ENCODE data around the gene ALS2CL. TPM values are rescaled to one million over a fixed set of nuclear protein-coding genes. Genes with fewer than 3 reads are reported as not detected.

ALS2CL gene
- total RNA-seq, 2 experiments from 2014 or later = 3.6 to 4.5 TPM

- DNase-seq (no peak), ATAC-seq (ENCODE audit: low read depth) (no peak)
- no peaks in the 10 kb centered on the region for H3K27me3 Mint-ChIP-seq
- no peaks in the 10 kb centered on the region for H3K9me3 Mint-ChIP-seq
- no peaks in the 10 kb centered on the region for H3K36me3 Mint-ChIP-seq
- no peak overlapping the region for H3K27ac Mint-ChIP-seq
- POLR2A ChIA-PET = no interaction called here
- H3K4me3 Mint-ChIP-seq = no peak overlapping the region
- no peaks in the 10 kb centered on the region for H3K4me1 Mint-ChIP-seq
Measured at GRCh38 chr3:46672349-46672695, 21.2 kb downstream of the ALS2CL start.

GRCh38 chr3:46671541-46672348, 21.7 kb downstream of the ALS2CL start:
- no peaks in the 10 kb centered on the region for H3K9me3 Mint-ChIP-seq
- H3K4me1 Mint-ChIP-seq = no peaks in the 10 kb centered on the region
- ATAC-seq (ENCODE audit: low read depth) (no peak), DNase-seq (peak; percentile 21)
- POLR2A ChIA-PET = no interaction called here
- H3K4me3 Mint-ChIP-seq = no peak overlapping the region
- H3K27me3 Mint-ChIP-seq = no peaks in the 10 kb centered on the region
- no peaks in the 10 kb centered on the region for H3K36me3 Mint-ChIP-seq
- H3K27ac Mint-ChIP-seq = no peak overlapping the region

GRCh38 chr3:46670891-46671427, 22.5 kb downstream of the ALS2CL start:
- peak; percentile 10 for DNase-seq
- Mint-ChIP-seq H3K9me3 (no peaks in the 10 kb centered on the region), H3K27me3 (no peaks in the 10 kb centered on the region), H3K4me1 (no peaks in the 10 kb centered on the region), H3K4me3 (no peak overlapping the region), H3K27ac (no peak overlapping the region), H3K36me3 (no peaks in the 10 kb centered on the region)
- POLR2A ChIA-PET = no interaction called here
- no peak for ATAC-seq (ENCODE audit: low read depth)

- POLR2A ChIA-PET = no interaction called here
- Mint-ChIP-seq H3K27me3 (no peaks in the 10 kb centered on the region), H3K4me1 (no peaks in the 10 kb centered on the region), H3K27ac (no peak overlapping the region), H3K4me3 (no peak overlapping the region), H3K36me3 (no peaks in the 10 kb centered on the region), H3K9me3 (no peaks in the 10 kb centered on the region)
- no peak for DNase-seq
- ATAC-seq (ENCODE audit: low read depth) = no peak
Measured at GRCh38 chr3:46670000-46670890, 23.2 kb downstream of the ALS2CL start.

- ATAC-seq (ENCODE audit: low read depth) (no peak), DNase-seq (peak; percentile 21)
- H3K36me3 Mint-ChIP-seq = no peaks in the 10 kb centered on the region
- no peak overlapping the region for H3K4me3 Mint-ChIP-seq
- no peak overlapping the region for H3K27ac Mint-ChIP-seq
- no peaks in the 10 kb centered on the region for H3K4me1 Mint-ChIP-seq
- H3K9me3 Mint-ChIP-seq = no peaks in the 10 kb centered on the region
- no peaks in the 10 kb centered on the region for H3K27me3 Mint-ChIP-seq
- POLR2A ChIA-PET = no interaction called here
Measured at GRCh38 chr3:46669191-46669999, 24.1 kb downstream of the ALS2CL start.

GRCh38 chr3:46668591-46668990, 24.9 kb downstream of the ALS2CL start:
- DNase-seq (peak; percentile 14), ATAC-seq (ENCODE audit: low read depth) (no peak)
- H3K4me3 Mint-ChIP-seq = no peak overlapping the region
- H3K4me1 Mint-ChIP-seq = no peaks in the 10 kb centered on the region
- H3K36me3 Mint-ChIP-seq = no peaks in the 10 kb centered on the region
- no peak overlapping the region for H3K27ac Mint-ChIP-seq
- POLR2A ChIA-PET = no interaction called here
- H3K9me3 Mint-ChIP-seq = no peaks in the 10 kb centered on the region
- H3K27me3 Mint-ChIP-seq = no peaks in the 10 kb centered on the region

- POLR2A ChIA-PET = no interaction called here
- H3K9me3 Mint-ChIP-seq = no peaks in the 10 kb centered on the region
- H3K36me3 Mint-ChIP-seq = no peaks in the 10 kb centered on the region
- no peaks in the 10 kb centered on the region for H3K4me1 Mint-ChIP-seq
- ATAC-seq (ENCODE audit: low read depth) (no peak), DNase-seq (no peak)
- peaks cover 2% of the 10 kb centered on the region for H3K27me3 Mint-ChIP-seq
- H3K27ac Mint-ChIP-seq = no peak overlapping the region
- no peak overlapping the region for H3K4me3 Mint-ChIP-seq
Measured at GRCh38 chr3:46668116-46668515, 25.4 kb downstream of the ALS2CL start.

GRCh38 chr3:46667657-46668056, 25.8 kb downstream of the ALS2CL start:
- Mint-ChIP-seq H3K4me3 (no peak overlapping the region), H3K27ac (no peak overlapping the region), H3K27me3 (peaks cover 3% of the 10 kb centered on the region), H3K4me1 (no peaks in the 10 kb centered on the region), H3K9me3 (no peaks in the 10 kb centered on the region), H3K36me3 (no peaks in the 10 kb centered on the region)
- DNase-seq (no peak), ATAC-seq (ENCODE audit: low read depth) (no peak)
- POLR2A ChIA-PET = no interaction called here

- H3K36me3 Mint-ChIP-seq = no peaks in the 10 kb centered on the region
- no peaks in the 10 kb centered on the region for H3K9me3 Mint-ChIP-seq
- no peak overlapping the region for H3K4me3 Mint-ChIP-seq
- peaks cover 3% of the 10 kb centered on the region for H3K27me3 Mint-ChIP-seq
- no peak overlapping the region for H3K27ac Mint-ChIP-seq
- no peaks in the 10 kb centered on the region for H3K4me1 Mint-ChIP-seq
- POLR2A ChIA-PET = no interaction called here
- DNase-seq (no peak), ATAC-seq (ENCODE audit: low read depth) (no peak)
Measured at GRCh38 chr3:46667061-46667621, 26.3 kb downstream of the ALS2CL start.

- H3K9me3 Mint-ChIP-seq = no peaks in the 10 kb centered on the region
- no peak overlapping the region for H3K4me3 Mint-ChIP-seq
- peaks cover 3% of the 10 kb centered on the region for H3K27me3 Mint-ChIP-seq
- H3K36me3 Mint-ChIP-seq = no peaks in the 10 kb centered on the region
- H3K27ac Mint-ChIP-seq = no peak overlapping the region
- POLR2A ChIA-PET = no interaction called here
- DNase-seq = no peak
- H3K4me1 Mint-ChIP-seq = no peaks in the 10 kb centered on the region
- ATAC-seq (ENCODE audit: low read depth) = no peak
Measured at GRCh38 chr3:46666453-46666845, 27.0 kb downstream of the ALS2CL start.

DNA sequence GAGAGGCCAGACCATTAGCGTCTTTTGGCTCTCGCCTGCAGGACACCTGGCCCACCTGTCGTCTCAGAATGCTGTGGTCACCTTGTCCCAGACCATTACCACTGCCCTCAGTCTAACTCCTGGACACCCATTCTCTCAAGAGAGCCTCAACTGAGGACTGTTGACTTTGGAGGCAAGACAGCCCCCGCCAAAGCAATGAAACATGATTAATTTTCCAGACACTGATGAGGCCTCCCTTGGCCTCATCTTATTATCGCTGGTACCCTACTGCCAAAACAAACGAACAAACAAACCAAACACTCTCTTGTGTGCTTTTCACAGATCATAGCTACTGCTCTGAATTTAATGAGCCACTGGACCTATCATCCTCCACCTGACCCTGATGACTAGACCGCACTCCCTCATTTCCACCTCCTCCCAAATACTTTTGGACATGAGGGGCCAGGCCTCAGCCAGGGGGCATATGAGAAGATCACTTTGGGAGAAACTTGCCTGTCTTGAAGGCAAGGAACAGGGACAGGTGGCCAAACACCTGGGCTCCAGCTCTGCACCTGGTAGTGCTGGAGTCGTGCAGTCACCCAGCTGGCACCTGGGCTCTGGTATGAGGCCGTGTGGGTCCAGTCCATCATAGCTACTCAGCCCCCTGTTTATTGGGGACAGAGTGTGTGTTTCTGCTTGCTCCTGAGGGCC, 27.6 kb downstream of the ALS2CL start:
- no peaks in the 10 kb centered on the region for H3K4me1 Mint-ChIP-seq

DNA sequence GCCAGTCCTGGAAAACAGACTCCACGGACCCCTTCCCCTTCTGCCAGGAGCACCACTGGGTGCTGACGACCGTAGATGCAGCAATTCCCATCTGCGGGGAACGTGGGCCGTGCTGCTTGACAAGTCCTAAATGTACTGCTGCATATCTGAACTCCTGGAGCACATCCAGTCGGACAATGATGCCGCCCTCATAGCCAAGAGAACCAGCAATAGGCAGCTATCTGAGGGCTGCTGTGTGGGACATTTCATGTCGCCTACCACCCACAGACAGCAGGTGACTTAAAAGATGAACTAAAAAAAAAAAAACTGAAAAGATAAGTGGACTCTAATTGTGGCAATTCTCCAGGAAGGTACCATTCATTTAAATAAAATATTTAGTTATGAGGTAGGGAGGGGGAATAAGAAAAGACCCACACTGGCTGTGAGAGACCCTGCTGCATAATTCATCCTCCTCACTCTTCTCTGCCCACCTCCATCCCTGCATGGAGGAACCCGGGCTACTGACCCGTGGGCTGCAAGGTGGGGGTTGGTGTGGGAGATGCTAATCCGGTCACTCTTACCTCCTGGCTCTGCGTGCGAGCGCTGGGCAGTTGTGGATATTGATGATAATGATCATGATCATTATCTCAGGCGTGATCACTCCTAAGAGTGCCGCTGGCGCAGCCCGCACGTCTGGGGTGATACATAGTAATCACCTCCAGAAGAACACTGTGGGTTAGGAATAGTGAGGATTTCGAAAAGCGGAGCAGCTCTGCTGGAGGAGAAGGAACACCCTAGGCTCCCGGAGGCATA, 28.3 kb downstream of the ALS2CL start:
- H3K27me3 Mint-ChIP-seq = peaks cover 3% of the 10 kb centered on the region
- ATAC-seq (ENCODE audit: low read depth) (no peak), DNase-seq (no peak)
- H3K9me3 Mint-ChIP-seq = no peaks in the 10 kb centered on the region
- H3K36me3 Mint-ChIP-seq = no peaks in the 10 kb centered on the region
- H3K27ac Mint-ChIP-seq = no peak overlapping the region
- H3K4me1 Mint-ChIP-seq = no peaks in the 10 kb centered on the region
- no peak overlapping the region for H3K4me3 Mint-ChIP-seq
- POLR2A ChIA-PET = no interaction called here

More for the DNA sequence above, 27.6 kb downstream of the ALS2CL start:
- H3K27ac Mint-ChIP-seq = no peak overlapping the region
- no peak overlapping the region for H3K4me3 Mint-ChIP-seq
- H3K27me3 Mint-ChIP-seq = peaks cover 3% of the 10 kb centered on the region
- POLR2A ChIA-PET = no interaction called here
- no peak for ATAC-seq (ENCODE audit: low read depth)
- H3K9me3 Mint-ChIP-seq = no peaks in the 10 kb centered on the region
- DNase-seq = no peak
- no peaks in the 10 kb centered on the region for H3K36me3 Mint-ChIP-seq
